Dermis microvascular lymphatic vessel endothelial cell (primary cell): ENCODE measurements around the gene TMEM135. TPM values are rescaled to one million over a fixed set of nuclear protein-coding genes. Genes with fewer than 3 reads are reported as not detected.

Experiments
- DNase-seq, 2 donors: peaks; one replicate each; pipeline versions ENCODE4 v3.0.0 to v3.0.0-alpha.2; 2010; ENCODE audit warnings: low read depth in 2 of 2
- total RNA-seq: library from RNA; depleted of rRNA; stranded (reverse); fragments of >200 nt; gene quantifications from 2 replicates; pipeline ENCODE4 v1.2.1, GENCODE V29; 2014

TMEM135 gene
- total RNA-seq, 1 donor from 2014 or later, result 25.8 TPM

DNA sequence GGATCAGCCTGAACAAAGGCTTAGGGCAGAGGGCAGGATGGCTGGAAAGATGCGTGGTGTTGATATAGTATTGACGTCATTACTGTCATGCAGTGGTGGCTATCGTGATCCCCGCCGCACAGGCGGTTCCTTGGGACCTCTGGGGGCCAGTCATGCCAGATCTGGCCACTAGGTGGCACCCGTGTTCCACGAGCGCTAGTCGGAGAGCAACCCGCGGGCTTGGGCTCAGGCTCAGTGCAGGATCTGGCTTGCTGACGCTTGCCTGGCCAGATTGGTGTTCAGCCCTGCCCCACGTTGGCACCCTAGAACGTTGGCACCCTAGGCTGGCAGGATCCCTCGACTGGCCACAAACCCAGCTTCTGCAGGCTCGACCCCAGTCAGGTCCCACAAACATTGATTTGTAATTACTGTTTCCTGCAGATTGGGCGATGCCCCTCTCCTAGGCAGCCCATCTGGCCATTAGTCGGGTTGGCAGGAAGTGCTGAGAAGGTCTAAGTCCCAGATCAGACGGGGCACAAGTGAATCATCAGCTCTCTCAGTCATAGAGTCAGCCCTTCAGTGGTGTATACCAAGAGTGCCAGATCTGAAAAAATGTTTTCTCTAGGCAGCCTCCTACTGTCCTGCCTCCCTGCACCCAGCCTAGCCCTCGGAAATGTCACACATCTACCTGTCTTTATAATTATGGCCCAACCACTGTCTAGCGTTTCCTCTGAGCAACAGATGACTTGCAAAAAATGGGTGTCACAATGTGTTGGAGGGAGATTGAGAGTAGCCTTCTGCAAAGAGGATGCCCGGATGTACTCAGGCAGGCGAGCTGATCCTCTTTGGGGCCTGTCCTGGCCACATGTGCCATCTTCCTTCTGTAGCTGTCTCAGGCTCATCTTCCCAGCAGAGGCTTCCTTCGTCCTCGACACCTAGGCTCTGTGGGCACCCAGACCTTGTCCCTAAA lies 315.3 kb downstream of the TMEM135 start:
- DNase-seq, result peak; percentile 55 to 86

DNA sequence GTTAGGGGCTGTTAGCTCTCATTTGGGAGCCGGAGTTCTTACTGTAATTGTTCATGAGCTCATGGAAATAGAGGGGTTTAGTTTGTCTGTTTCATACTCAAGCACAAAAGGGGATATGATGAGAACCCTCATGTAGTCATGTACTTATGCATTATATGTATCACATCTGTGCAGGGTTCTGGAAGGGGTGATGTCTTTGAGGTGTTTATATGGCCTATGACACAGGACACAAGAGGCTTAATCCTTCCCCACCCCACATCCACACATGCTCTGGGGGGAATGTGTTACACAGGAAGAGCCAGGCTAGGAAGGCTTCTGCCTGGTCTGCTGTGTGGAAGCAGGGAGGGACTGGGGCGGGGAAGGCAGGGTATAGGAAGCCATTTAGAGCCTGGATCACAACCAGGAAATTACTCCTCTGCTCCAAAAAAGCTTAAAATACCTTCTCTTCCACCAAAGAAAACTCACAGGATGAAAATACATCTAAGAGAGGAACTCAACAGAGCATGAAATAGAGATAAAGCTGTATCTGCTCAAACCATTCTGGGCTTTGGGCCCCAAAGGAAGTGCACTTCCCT lies 316.1 kb downstream of the TMEM135 start:
- no peak for DNase-seq

DNA sequence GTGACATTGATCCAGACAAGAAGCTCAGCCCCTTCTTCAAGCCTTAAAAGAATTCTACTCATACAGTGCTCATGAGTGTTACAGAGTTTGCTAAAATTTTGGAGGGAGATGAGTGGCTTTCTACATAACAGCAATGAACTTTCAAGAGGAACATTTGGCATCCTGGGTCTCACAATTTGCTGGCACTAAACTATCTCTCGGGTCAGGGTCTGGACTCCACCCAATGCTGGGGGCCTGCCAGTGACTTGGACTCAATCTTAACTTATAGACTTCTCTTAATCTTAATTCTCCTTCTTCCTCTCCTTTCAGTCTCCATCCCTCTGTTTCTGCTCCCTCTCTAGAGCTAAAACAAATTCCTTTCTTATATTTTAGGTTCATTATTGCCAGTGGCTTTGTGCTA lies 317.9 kb downstream of the TMEM135 start:
- no peak for DNase-seq

DNA sequence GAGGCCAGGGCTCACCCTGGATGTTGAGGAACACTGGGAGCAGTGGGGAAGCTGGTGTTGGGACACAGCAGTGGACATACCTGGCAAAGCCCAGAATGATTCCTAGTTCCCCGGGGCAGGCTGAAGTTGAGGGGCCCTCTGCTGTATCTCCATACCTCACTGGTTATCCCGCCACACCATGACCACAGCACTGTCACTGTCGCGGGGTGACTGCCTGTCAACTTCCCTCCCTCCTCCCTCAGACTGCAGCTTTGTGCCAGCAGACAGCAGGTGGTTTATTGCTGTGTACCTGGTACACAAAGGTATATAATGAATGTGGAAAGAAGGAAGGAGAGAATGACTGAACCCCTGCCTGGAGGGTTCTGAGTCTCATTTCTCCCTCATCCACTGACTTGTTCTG lies 318.7 kb downstream of the TMEM135 start:
- no peak for DNase-seq

DNA sequence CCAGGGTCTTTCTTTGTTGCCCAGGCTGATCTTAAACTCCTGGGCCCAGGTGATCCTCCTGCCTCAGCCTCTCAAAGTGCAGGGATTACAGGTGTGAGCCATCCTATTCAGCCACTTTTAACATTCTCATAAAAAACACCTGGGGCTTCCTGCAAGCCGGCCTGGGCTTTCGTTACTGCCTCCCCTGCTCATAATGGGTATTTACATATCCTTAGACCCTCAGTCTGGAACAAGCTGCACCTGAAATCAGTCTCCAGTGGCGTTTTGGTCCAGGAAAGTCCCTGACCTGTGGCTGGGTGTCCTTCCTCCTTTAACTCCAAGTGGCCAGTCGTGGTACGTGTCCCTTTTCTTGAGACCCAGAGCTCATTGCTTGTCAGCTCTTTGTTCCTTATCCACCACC lies 320.7 kb downstream of the TMEM135 start:
- no peak for DNase-seq

DNA sequence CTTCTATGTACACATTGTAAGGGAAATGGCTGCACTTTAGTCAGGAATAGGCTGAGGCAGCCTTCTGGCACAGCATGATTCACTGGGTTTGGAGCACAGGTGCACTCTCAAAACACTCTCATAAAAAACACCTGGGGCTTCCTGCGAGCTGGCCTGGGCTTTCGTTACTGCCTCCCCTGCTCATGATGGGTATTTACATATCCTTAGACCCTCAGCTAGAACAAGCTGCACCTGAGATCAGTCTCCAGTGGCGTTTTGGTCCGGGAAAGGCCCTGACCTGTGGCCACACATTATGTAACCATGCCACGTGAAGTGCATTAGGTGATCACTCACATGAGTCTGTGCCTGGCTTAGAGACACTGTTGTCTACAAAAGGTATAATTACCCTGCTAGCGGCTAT lies 321.7 kb downstream of the TMEM135 start:
- no peak for DNase-seq

DNA sequence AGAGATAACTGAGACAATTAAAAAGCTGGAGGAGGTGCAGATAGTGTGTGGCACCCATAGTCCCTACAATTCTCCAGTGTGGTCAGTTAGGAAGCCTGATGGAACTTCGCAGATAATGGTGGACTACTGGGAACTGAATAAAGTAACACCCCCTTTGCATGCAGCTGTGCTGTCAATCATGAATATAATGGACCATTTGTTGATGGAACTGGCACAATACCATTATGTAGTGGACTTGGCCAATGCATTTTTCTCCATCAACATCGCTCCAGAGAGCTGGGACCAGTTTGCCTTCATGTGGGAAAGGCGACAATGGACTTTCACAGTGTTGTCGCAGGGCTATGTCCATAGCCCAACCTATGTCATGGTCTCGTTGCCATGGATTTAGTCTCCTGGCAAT lies 324.2 kb downstream of the TMEM135 start:
- DNase-seq, result no peak

DNA sequence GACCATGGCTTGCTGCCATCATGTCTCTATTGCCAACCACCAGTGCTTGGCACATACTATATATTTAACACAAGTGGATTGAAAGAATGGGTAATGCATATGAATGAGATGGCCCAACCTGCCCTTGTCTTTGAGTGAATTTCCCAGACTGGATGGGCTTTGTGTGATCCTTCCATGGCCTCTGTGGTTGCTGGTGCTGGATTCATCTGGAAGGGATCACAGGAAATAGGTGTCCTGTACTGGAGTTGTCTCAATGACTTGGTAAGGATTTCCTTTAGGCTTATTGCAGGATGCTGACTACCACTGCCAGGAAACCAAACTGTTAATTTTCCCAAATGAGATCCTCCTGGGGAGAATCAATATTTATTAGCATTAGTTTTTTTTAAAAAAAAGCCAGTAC lies 328.6 kb downstream of the TMEM135 start:
- DNase-seq, result peak in 1 of 2 donors; percentile 41

DNA sequence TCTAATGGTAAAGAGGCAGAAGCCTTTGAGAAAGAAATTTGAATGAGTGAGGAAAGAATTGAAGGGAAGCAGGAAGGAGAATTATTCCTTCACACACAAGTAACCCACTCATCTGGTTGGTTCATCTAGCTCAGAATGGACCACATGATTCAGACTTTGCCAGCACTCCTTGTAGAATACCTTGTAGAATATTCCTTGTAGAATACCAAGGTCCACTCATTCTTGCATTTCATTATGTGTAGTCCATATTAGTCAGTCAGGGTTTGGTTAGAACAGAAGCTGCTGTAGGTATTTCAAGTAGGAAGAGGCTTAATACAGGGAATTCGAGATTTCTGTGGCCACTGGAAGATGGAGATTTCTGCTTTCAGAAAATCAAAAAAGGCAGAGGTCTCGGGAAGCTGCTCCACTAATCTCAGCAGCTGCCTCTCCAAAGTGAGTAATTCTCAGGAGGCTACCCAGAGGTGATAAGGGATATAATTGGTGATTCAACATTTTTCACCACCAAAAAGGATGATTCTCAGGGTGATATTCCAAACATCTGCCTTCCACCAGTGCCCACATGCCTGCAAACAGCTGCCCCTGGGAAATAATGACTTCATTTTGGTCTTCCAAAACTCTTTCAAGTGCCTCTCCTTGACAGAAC lies 329.1 kb downstream of the TMEM135 start:
- DNase-seq, result no peak

DNA sequence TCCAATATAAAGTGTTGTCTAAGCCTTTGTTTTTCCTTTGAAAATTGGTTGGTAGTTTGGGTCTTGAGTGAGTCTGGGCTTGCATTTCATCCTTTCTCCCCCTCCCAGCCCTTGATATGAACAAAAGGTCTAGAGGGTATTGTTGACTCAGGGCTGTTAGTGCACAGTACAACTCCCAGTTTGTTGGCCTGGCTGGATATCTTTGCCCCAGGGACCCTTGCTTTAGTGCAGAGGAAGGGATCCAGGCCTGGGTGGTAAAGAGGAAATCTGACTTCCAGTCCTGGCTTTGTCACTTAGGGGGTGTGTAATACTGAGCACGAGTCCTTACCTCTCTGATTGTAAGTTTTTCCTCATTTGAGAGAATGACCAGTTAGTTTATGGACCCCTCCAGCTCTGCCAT lies 330.4 kb downstream of the TMEM135 start:
- DNase-seq, result peak in 1 of 2 donors; percentile 81

DNA sequence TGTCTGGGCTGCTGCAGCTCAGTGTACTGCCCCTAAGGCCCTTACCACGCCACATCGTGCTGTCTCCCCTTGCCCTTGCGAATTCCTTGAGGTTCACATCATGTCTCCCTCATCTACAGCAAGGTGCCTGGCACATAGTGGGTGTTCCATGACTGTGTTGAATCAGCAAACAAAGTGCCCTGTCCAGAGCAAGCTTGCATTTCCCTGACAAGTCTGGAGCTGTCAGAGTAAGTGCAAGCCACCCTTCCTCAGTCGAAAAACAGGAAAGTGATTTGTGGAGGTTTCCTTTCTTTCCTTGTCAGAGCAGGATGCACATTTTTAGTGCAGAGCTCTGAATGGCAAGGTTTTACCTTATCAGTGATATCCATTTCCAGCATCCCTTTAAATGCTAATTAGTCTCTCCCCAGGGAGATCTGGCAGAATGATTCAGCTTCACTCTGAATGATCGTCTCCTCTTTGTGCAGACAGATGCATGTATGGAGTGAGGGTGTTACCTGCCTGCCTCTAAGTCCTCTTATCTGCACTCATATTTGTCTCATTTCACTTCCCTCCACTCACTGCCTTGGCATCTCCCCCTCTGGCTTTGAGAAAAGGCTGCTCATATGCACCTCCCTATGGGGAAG lies 331.2 kb downstream of the TMEM135 start:
- peak; percentile 21 to 96 for DNase-seq

DNA sequence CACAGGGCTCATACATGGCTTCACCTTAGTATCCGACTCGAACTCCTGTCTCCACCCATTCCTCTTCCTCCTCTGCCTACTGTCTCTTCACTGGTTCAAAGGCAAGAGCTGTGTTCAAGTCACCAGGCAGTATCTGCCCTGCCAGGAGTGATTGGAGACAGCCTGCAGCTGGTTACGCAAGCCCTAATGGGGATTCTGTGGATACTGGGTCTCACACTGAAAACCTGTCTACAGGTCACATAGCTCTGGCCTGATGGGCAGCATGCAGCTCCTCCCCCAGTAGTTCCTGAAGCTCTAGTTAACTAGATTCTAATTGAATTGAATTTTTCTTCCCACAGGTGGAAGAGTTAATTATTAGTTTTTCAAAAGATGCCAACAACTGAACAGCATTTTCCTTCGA lies 332.2 kb downstream of the TMEM135 start:
- no peak for DNase-seq

DNA sequence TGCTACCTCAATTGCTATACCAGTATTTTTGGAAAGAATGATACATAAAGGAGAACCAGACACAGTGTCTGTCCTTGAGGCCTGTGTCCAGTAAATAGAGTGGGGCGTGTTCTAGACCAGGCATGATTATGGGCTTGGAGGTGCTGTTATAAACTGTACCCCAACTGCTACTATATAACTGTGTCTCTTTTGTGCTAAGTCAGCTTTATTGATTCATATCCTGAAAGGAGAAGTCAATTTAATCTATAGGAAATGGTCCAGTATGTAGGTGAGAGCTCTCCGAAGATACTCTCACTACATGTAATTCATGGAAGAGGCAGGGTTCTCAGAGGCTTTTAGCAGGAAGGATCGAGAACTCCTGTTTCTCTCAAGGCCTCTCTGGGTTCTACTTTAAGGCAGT lies 334.3 kb downstream of the TMEM135 start:
- no peak for DNase-seq

Other genes starting within 250 kb of the TMEM135 start
- gene PRSS23, start 237.4 kb upstream of the TMEM135 start, total RNA-seq, result 108 and 196 TPM in 2 replicates
- gene FZD4, start 82.5 kb upstream of the TMEM135 start, total RNA-seq, result 143 and 147 TPM in 2 replicates